ENCODE measurements around the gene SVIL.

DNA sequence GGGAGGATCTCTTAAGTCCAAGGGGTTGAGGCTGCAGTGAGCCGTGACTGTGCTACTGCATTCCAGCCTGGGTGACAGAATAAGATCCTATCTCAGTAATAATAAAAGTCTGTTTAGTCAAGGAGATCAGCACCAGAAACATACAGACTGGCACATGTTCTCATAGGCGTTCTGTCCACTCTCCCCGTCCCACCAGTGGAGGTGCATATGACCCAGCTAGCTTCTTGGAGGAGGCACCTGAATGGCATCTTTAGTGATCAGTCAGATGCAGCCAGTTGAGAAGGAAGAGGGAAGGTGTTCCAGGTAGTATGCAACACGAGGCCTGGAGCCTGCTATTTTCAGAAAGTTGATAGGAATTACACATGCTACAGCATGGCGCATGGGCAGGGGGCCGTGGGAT, 45.3 kb upstream of the SVIL start:
- TF ChIP-seq, protein P1, sequence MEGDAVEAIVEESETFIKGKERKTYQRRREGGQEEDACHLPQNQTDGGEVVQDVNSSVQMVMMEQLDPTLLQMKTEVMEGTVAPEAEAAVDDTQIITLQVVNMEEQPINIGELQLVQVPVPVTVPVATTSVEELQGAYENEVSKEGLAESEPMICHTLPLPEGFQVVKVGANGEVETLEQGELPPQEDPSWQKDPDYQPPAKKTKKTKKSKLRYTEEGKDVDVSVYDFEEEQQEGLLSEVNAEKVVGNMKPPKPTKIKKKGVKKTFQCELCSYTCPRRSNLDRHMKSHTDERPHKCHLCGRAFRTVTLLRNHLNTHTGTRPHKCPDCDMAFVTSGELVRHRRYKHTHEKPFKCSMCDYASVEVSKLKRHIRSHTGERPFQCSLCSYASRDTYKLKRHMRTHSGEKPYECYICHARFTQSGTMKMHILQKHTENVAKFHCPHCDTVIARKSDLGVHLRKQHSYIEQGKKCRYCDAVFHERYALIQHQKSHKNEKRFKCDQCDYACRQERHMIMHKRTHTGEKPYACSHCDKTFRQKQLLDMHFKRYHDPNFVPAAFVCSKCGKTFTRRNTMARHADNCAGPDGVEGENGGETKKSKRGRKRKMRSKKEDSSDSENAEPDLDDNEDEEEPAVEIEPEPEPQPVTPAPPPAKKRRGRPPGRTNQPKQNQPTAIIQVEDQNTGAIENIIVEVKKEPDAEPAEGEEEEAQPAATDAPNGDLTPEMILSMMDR (IDR thresholded peaks at IDR 0.05), result no peak
- no peak for TF ChIP-seq POLR2A (IDR thresholded peaks at IDR 0.05; ENCODE audit: low read depth)
- peak in 1 of 2 donors; percentile 4 for TF ChIP-seq POLR2AphosphoS5 (IDR thresholded peaks at IDR 0.05)

Measured in esophagus muscularis mucosa (tissue), 3 donors.